H9 (cell line): ENCODE results near the gene C16orf92. TPM values are rescaled to one million over a fixed set of nuclear protein-coding genes. Genes with fewer than 3 reads are reported as not detected.

Experiments used
- DNase-seq: peaks from one replicate; pipeline ENCODE4 v3.0.0-alpha.2; 2017
- H2AFZ ChIP-seq: one replicate; pipeline ENCODE4 v1.6.1; 2013; ENCODE audit warnings: mild to moderate bottlenecking, low read length, control low read depth, moderate library complexity
- H2AK5ac ChIP-seq: 2 replicates; pipeline ENCODE4 v1.6.1; 2013; ENCODE audit warnings: low read length, control low read depth, mixed read lengths; ENCODE audit not compliant: insufficient read length
- H2BK120ac ChIP-seq: one replicate; pipeline ENCODE4 v1.6.1; 2013; ENCODE audit warnings: low read depth, mild to moderate bottlenecking, low read length, control low read depth, inconsistent platforms; ENCODE audit not compliant: poor library complexity, severe bottlenecking
- H2BK12ac ChIP-seq: 2 replicates; pipeline ENCODE4 v1.6.1; 2013; ENCODE audit warnings: low read length, control low read depth, mixed read lengths, low read depth; ENCODE audit not compliant: insufficient read length
- H2BK15ac ChIP-seq: 2 replicates; pipeline ENCODE4 v1.6.1; 2013; ENCODE audit warnings: low read depth, low read length, control low read depth
- H2BK20ac ChIP-seq: one replicate; pipeline ENCODE4 v1.6.1; 2013; ENCODE audit warnings: low read depth, mild to moderate bottlenecking, low read length, control low read depth, inconsistent platforms; ENCODE audit not compliant: poor library complexity, severe bottlenecking
- H2BK5ac ChIP-seq: 2 replicates; pipeline ENCODE4 v1.6.1; 2013; ENCODE audit warnings: low read length, control low read depth, mixed read lengths; ENCODE audit not compliant: insufficient read length
- H3K14ac ChIP-seq: 2 replicates; pipeline ENCODE4 v1.6.1; 2013; ENCODE audit warnings: low read length, control low read depth; ENCODE audit not compliant: insufficient read depth
- H3K18ac ChIP-seq: 2 replicates; pipeline ENCODE4 v1.6.1; 2013; ENCODE audit warnings: low read depth, mild to moderate bottlenecking, mixed read lengths, low read length, control low read depth; ENCODE audit not compliant: insufficient read length
- H3K23ac ChIP-seq: 2 replicates; pipeline ENCODE4 v1.6.1; 2013; ENCODE audit warnings: low read length, control low read depth, mixed read lengths, low read depth; ENCODE audit not compliant: insufficient read length
- H3K23me2 ChIP-seq: 2 replicates; pipeline ENCODE4 v1.6.1; 2013; ENCODE audit warnings: low read depth, mild to moderate bottlenecking, mixed read lengths, low read length, control low read depth; ENCODE audit not compliant: insufficient read length, poor library complexity, severe bottlenecking
- H3K27ac ChIP-seq: 2 replicates; pipeline ENCODE4 v1.5.1; 2013; ENCODE audit warnings: low read length, control low read depth, mixed read lengths, low read depth; ENCODE audit not compliant: insufficient read length
- H3K27me3 ChIP-seq: 2 replicates; pipeline ENCODE4 v1.6.1; 2013; ENCODE audit warnings: low read length, control low read depth, inconsistent platforms; ENCODE audit not compliant: insufficient read depth
- H3K4ac ChIP-seq: 2 replicates; pipeline ENCODE4 v1.6.1; 2013; ENCODE audit warnings: low read depth, mild to moderate bottlenecking, control low read depth, inconsistent platforms, low read length, moderate library complexity
- H3K4me1 ChIP-seq: 2 replicates; pipeline ENCODE4 v1.6.1; 2013; ENCODE audit warnings: low read length, control low read depth, inconsistent platforms; ENCODE audit not compliant: insufficient read depth
- H3K4me2 ChIP-seq: 2 replicates; pipeline ENCODE4 v1.6.1; 2013; ENCODE audit warnings: low read length, control low read depth, mixed read lengths; ENCODE audit not compliant: insufficient read length, insufficient read depth
- H3K56ac ChIP-seq: 2 replicates; pipeline ENCODE4 v1.6.1; 2013; ENCODE audit warnings: low read depth, mild to moderate bottlenecking, mixed read lengths, low read length, control low read depth; ENCODE audit not compliant: insufficient read length
- H3K79me1 ChIP-seq: 2 replicates; pipeline ENCODE4 v1.6.1; 2013; ENCODE audit warnings: low read depth, mild to moderate bottlenecking, moderate library complexity, low read length, control low read depth, inconsistent platforms; ENCODE audit not compliant: insufficient read depth, poor library complexity, severe bottlenecking
- H3K79me2 ChIP-seq: 2 replicates; pipeline ENCODE4 v1.6.1; 2013; ENCODE audit warnings: low read length, control low read depth, inconsistent platforms; ENCODE audit not compliant: insufficient read depth
- H3K9ac ChIP-seq: 2 replicates; pipeline ENCODE4 v1.6.1; 2013; ENCODE audit warnings: low read length, control low read depth, mixed read lengths; ENCODE audit not compliant: insufficient read length; ENCODE audit errors: extremely low read depth
- H3K9me3 ChIP-seq: one replicate; pipeline ENCODE4 v1.6.1; 2013; ENCODE audit warnings: low read depth, low read length, inconsistent platforms; ENCODE audit not compliant: control insufficient read depth
- H3T11ph ChIP-seq: one replicate; pipeline ENCODE4 v1.6.1; 2013; ENCODE audit warnings: mild to moderate bottlenecking, low read length, control low read depth, inconsistent platforms
- H4K20me1 ChIP-seq: one replicate; pipeline ENCODE4 v1.6.1; 2013; ENCODE audit not compliant: control insufficient read depth, insufficient read length, insufficient read depth
- H4K5ac ChIP-seq: 2 replicates; pipeline ENCODE4 v1.6.1; 2013; ENCODE audit warnings: low read depth, mild to moderate bottlenecking, mixed read lengths, low read length, control low read depth; ENCODE audit not compliant: insufficient read length
- H4K8ac ChIP-seq: replicated peaks from 2 replicates; pipeline ENCODE4 v1.6.1; 2013; ENCODE audit warnings: low read length, control low read depth, mixed read lengths, low read depth; ENCODE audit not compliant: insufficient read length
- H4K91ac ChIP-seq: 2 replicates; pipeline ENCODE4 v1.6.1; 2013; ENCODE audit warnings: low read depth, mild to moderate bottlenecking, moderate library complexity, mixed read lengths, low read length, control low read depth; ENCODE audit not compliant: insufficient read length
- H3K27ac Mint-ChIP-seq, 3 experiments: 2 replicates in 2 of 3; 3 replicates in 1 of 3; pipeline ENCODE4 v1.8.0; 2020 to 2021; ENCODE audit warnings: mixed read lengths in 3 of 3, mild to moderate bottlenecking in 1 of 3, moderate library complexity in 1 of 3
- H3K27me3 Mint-ChIP-seq: 2 replicates; pipeline ENCODE4 v1.8.0; 2021; ENCODE audit warnings: low read depth, mild to moderate bottlenecking, moderate library complexity, mixed read lengths
- H3K36me3 Mint-ChIP-seq, 3 experiments: 2 replicates in 2 of 3; 3 replicates in 1 of 3; pipeline ENCODE4 v1.8.0; 2020 to 2021; ENCODE audit warnings: low read depth in 3 of 3, mixed read lengths in 3 of 3; ENCODE audit not compliant: insufficient read depth in 1 of 3
- H3K4me1 Mint-ChIP-seq, 2 experiments: 2 replicates each; pipeline ENCODE4 v1.8.0; 2020; ENCODE audit warnings: mixed read lengths in 2 of 2
- H3K4me3 Mint-ChIP-seq, 2 experiments: 2 replicates in 1 of 2; 3 replicates in 1 of 2; pipeline ENCODE4 v1.8.0; 2020 to 2021; ENCODE audit warnings: mild to moderate bottlenecking in 2 of 2, mixed read lengths in 2 of 2, moderate library complexity in 1 of 2
- H3K9me3 Mint-ChIP-seq, 2 experiments: 2 replicates in 1 of 2; 3 replicates in 1 of 2; pipeline ENCODE4 v1.8.0; 2020; ENCODE audit warnings: mild to moderate bottlenecking in 2 of 2, mixed read lengths in 2 of 2, moderate library complexity in 1 of 2
- CTCF ChIP-seq: fragments of 200-600 bp; sonication (generic); conservative IDR thresholded peaks from 3 replicates; pipeline ENCODE4 v1.8.0; 2021; ENCODE audit warnings: antibody characterized with exemption, mild to moderate bottlenecking
- WGBS: extraction: QIAGEN DNeasy Blood & Tissue Kit; methylation state at CpG from one replicate; pipeline ENCODE4 v1.1.7; 2013; ENCODE audit warnings: missing lambda C conversion rate, low lambda C conversion rate, mixed read lengths; ENCODE audit not compliant: insufficient read length; ENCODE audit errors: extremely low coverage; 5-methylcytosine and 5-hydroxymethylcytosine counted together
- total RNA-seq: library from RNA; stranded (reverse); gene quantifications from 2 replicates; pipeline ENCODE4 v1.2.1, GENCODE V29; 2021

C16orf92 gene
- total RNA-seq, 1 experiment from 2014 or later = not detected

- H3K27ac Mint-ChIP-seq = peak within 1 kb of the TSS; percentile 91 to 99 (median 96)
Observed at GRCh38 chr16:29995911-29996765, 26.9 kb upstream of the C16orf92 start, which contains the start of gene INO80E. Gene INO80E, plus strand, starts transcription at chr16:29996241. Its CDS starts 70 bp downstream, at chr16:29996311.

More at GRCh38 chr16:29995911-29996765, 26.9 kb upstream of the C16orf92 start, which contains the start of gene INO80E:
- peak; percentile 98 for DNase-seq
- H4K8ac ChIP-seq = no peak within 1 kb of the TSS
- H3K4me2 ChIP-seq = peak within 1 kb of the TSS; percentile 92
- H3T11ph ChIP-seq = no peak within 1 kb of the TSS
- H2BK120ac ChIP-seq = no peak within 1 kb of the TSS
- no peak within 1 kb of the TSS for H2BK15ac ChIP-seq
- H3K56ac ChIP-seq = no peak within 1 kb of the TSS
- H3K9me3 Mint-ChIP-seq = no peaks in the 10 kb centered on the region; a peak in 1 of 5 replicates
- no peaks in the 10 kb centered on the region; the same call in 1 of the 2 replicates for H3K27me3 Mint-ChIP-seq
- no CpG with 5 or more reads among the region's 65 CpGs for WGBS
- no peak for TF ChIP-seq CTCF
- H2BK12ac ChIP-seq = no peak within 1 kb of the TSS
- no peaks in the 10 kb centered on the region for H4K20me1 ChIP-seq
- H3K27me3 ChIP-seq = no peaks in the 10 kb centered on the region
- H3K9ac ChIP-seq = peak within 1 kb of the TSS; percentile 82
- no peak within 1 kb of the TSS for H3K27ac ChIP-seq
- peak within 1 kb of the TSS; percentile 66 for H2AFZ ChIP-seq
- H3K4me1 ChIP-seq = 0 out of 2 replicates have a peak, but pooled peaks cover 2% of the 10 kb centered on the region
- peak within 1 kb of the TSS; percentile 78 for H3K18ac ChIP-seq
- peaks cover 13 to 50% (median 24%) of the 10 kb centered on the region in 3 experiments for H3K36me3 Mint-ChIP-seq
- H3K79me2 ChIP-seq = no peaks in the 10 kb centered on the region; the same call in 1 of the 2 replicates
- H2BK20ac ChIP-seq = no peak within 1 kb of the TSS
- no peaks in the 10 kb centered on the region for H3K9me3 ChIP-seq
- H4K5ac ChIP-seq = no peak within 1 kb of the TSS
- H3K14ac ChIP-seq = peak within 1 kb of the TSS; percentile 79
- H3K4ac ChIP-seq = no peak within 1 kb of the TSS
- H3K23me2 ChIP-seq = peaks cover 14% of the 10 kb centered on the region
- H4K91ac ChIP-seq = no peak within 1 kb of the TSS
- H3K4me3 Mint-ChIP-seq = peak within 1 kb of the TSS; percentile 97 to 98
- no peak within 1 kb of the TSS for H2BK5ac ChIP-seq
- peaks cover 15 to 32% of the 10 kb centered on the region in 2 experiments for H3K4me1 Mint-ChIP-seq
- H3K23ac ChIP-seq = no peak within 1 kb of the TSS
- H3K79me1 ChIP-seq = no peaks in the 10 kb centered on the region
- H2AK5ac ChIP-seq = no peak within 1 kb of the TSS
